HG03103 (cell line): ENCODE results near the gene MYOM1.
"Not testable (repeated sequence)": the region's sequence is repeated elsewhere in the genome, so short reads cannot be mapped to it uniquely, and the experiment has no call there.

Experiments
- ATAC-seq: cut with Tn5 transposase; IDR thresholded peaks from one replicate; pipeline ENCODE4 v1.9.1; 2021; ENCODE audit warnings: low read depth; ENCODE audit not compliant: unreplicated experiment

Gene MYOM1

GRCh38 chr18:3094338-3094684 lies 125.5 kb downstream of the MYOM1 start:
- no peak for ATAC-seq

- ATAC-seq: no peak
These were observed 126.0 kb downstream of the MYOM1 start for GRCh38 chr18:3093624-3094337.

- no peak for ATAC-seq
These were observed 127.0 kb downstream of the MYOM1 start for GRCh38 chr18:3092727-3093126.

GRCh38 chr18:3089579-3089978 lies 130.2 kb downstream of the MYOM1 start:
- ATAC-seq: no peak

GRCh38 chr18:3088449-3088848 lies 131.3 kb downstream of the MYOM1 start:
- no peak for ATAC-seq

GRCh38 chr18:3086871-3087270 lies 132.9 kb downstream of the MYOM1 start:
- ATAC-seq: no peak

GRCh38 chr18:3085612-3086011 lies 134.2 kb downstream of the MYOM1 start:
- no peak for ATAC-seq

GRCh38 chr18:3084206-3084605 lies 135.6 kb downstream of the MYOM1 start:
- ATAC-seq: no peak

- ATAC-seq: no peak
These were observed 136.0 kb downstream of the MYOM1 start for GRCh38 chr18:3083766-3084165.

GRCh38 chr18:3081584-3081991 lies 138.2 kb downstream of the MYOM1 start:
- ATAC-seq: no peak

- no peak for ATAC-seq
These were observed 140.1 kb downstream of the MYOM1 start for GRCh38 chr18:3079653-3080052.

- ATAC-seq: no peak
These were observed 144.3 kb downstream of the MYOM1 start for GRCh38 chr18:3075491-3075890.

- no peak for ATAC-seq
These were observed 145.7 kb downstream of the MYOM1 start for GRCh38 chr18:3074087-3074486.

GRCh38 chr18:3073353-3073752 lies 146.4 kb downstream of the MYOM1 start:
- not testable (repeated sequence) for ATAC-seq

- no peak for ATAC-seq
These were observed 148.1 kb downstream of the MYOM1 start for GRCh38 chr18:3071676-3072075.

- ATAC-seq: no peak
These were observed 149.9 kb downstream of the MYOM1 start for GRCh38 chr18:3069671-3070433.

- ATAC-seq: no peak
These were observed 152.0 kb downstream of the MYOM1 start for GRCh38 chr18:3067722-3068121.

- no peak for ATAC-seq
These were observed 152.6 kb downstream of the MYOM1 start for GRCh38 chr18:3067165-3067661.

GRCh38 chr18:3066341-3067110 lies 153.2 kb downstream of the MYOM1 start:
- ATAC-seq: no peak

GRCh38 chr18:3063766-3064165 lies 156.0 kb downstream of the MYOM1 start:
- not testable (repeated sequence) for ATAC-seq
